GM12873 (cell line): ENCODE data around the gene ENPP3.

ENCODE experiments used
- CTCF ChIP-seq: IDR thresholded peaks from 2 replicates; pipeline ENCODE4 v1.5.1; 2012; ENCODE audit warnings: low read depth, mild to moderate bottlenecking, moderate library complexity, low read length, control low read depth; ENCODE audit not compliant: insufficient read depth; ENCODE audit errors: missing control alignments

ENPP3 gene

GRCh38 chr6:131636880-131637792 lies at the start of gene ENPP3:
TSS of gene ENPP3 (plus strand) at chr6:131637302. CDS start at chr6:131637385, 83 bp downstream.
- TF ChIP-seq CTCF: no peak

GRCh38 chr6:131587909-131588308 lies 49.2 kb upstream of the ENPP3 start:
- no peak for TF ChIP-seq CTCF

GRCh38 chr6:131588643-131589042 lies 48.5 kb upstream of the ENPP3 start:
- TF ChIP-seq CTCF: no peak

GRCh38 chr6:131592935-131593334 lies 44.2 kb upstream of the ENPP3 start:
- no peak for TF ChIP-seq CTCF

GRCh38 chr6:131594074-131594473 lies 43.0 kb upstream of the ENPP3 start:
- no peak for TF ChIP-seq CTCF

GRCh38 chr6:131597446-131597845 lies 39.7 kb upstream of the ENPP3 start:
- TF ChIP-seq CTCF: peak; percentile 34

- no peak for TF ChIP-seq CTCF
Observed at GRCh38 chr6:131600716-131601115, 36.4 kb upstream of the ENPP3 start.
